Activated effector memory CD4-positive, alpha-beta T cell treated with Interleukin-2 at 50 U/mL for 16 hours (primary cell): ENCODE data around the gene ATXN7L1.

Experiments
- DNase-seq: peaks from one replicate; pipeline ENCODE4 v3.0.0-alpha.2; 2020

Gene ATXN7L1

DNA sequence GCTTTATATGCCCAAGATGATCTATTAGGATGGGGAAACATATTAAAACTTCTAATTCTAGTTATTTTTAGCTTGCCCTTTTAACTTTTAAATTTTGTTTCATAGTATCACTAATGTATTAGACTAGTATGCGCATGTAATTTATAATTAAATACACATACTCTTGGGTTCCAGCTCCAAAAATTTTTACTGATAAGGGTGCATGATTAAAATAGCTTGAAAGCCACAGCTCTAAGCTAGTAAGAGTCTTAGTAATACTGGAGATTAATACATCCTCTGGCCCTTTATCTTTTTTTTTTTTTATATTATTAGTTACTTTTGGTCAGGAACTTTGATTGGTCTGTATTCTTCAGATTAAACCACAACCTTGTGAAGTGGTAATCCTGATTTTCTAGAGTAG, 53.6 kb downstream of the ATXN7L1 start:
- DNase-seq: no peak

DNA sequence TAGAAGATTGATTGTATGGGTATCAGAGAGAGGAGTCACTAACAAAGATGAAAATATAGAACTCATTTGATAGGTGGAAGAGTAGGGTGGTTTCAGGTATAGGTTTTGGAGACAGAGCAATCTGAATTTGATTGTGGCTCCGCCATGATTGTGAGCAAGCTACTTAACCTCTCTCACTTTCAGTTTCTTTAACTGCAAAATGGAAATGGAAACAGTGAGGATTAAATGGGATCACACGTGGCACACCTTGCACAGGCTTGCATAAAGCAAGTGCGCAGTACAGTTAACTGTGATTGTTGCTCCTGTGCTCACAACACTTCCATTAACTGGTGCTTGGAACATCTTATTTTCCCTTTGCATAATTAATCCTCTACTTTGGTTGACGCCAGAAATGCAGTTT, 54.9 kb downstream of the ATXN7L1 start:
- DNase-seq: no peak

DNA sequence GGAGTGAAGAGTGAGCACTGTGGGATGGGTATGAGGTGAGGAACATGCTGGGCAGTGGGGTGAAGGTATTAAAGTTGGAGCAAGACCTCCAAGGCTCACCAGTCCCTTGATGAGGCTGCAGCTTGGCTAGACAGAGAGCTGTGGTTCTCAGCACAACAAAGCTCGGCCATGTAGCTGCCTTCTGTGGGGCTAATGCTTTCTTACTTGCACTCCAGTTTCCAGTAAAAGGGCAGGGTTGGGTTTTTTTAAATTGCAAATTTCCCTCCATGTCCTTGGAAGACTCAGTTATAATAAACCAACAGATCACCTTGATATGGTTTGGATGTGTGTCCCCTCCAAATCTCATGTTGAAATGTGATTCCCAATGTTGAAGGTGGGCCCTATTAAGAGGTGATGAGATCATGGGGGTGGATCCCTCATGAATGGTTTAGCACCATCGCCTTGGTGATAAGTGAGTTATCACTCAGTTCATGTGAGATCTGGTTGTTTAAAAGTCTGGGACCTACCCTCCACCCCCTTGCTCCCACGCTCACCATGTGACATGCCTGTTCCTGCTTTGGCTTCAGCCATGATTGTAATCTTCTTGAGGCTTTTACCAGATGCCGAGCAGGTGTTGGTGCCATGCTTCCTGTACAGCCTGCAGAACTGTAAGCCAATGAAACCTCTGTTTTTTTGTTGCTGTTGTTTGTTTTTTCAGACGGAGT, 55.9 kb downstream of the ATXN7L1 start:
- no peak for DNase-seq

DNA sequence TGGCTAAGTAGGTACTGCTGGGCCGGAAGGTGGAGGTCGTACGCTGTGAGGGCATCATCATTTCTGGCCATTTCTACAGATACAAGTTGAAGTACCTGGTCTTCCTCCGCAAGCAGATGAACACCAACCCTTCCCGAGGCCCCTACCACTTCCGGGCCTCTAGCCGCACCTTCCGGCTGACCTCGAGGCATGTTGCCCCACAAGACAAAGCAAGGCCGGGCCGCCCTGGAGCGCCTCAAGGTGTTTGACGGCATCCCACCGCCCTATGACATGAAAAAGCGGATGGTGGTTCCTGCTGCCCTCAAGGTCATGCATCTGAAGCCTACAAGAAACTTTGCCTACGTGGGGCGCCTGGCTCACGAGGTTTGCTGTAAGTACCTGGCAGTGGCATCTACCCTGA, 56.8 kb downstream of the ATXN7L1 start:
- no peak for DNase-seq

DNA sequence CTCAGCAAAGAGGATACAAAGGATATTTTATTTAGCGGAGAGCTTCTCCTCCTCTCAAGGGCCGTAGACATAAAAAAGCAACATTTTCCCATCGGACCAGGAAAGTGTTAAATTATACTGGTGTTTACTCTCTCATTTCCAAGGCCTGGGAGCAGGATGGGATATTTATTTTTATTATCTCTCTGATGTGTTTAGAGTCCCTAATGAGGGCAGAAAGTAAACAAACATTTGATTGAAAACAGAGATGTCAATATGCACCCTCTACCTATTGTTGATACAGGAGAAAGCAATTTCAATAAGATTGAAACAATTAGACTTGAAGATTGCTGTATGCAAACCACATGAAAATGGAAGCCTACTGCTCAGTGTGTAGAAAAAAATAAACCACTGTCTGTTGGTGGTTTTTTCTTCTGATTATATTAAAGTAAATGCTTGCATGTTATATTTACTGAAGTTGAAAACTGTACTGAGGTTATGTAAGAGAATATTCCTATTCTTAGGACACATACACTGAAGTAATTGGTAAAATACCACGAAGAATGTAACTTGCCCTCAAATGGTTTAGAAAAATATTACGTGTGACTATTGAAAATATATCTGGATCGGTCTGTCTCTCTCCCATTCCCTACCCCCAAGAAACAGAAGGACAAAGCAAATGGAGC, 59.3 kb downstream of the ATXN7L1 start:
- no peak for DNase-seq

DNA sequence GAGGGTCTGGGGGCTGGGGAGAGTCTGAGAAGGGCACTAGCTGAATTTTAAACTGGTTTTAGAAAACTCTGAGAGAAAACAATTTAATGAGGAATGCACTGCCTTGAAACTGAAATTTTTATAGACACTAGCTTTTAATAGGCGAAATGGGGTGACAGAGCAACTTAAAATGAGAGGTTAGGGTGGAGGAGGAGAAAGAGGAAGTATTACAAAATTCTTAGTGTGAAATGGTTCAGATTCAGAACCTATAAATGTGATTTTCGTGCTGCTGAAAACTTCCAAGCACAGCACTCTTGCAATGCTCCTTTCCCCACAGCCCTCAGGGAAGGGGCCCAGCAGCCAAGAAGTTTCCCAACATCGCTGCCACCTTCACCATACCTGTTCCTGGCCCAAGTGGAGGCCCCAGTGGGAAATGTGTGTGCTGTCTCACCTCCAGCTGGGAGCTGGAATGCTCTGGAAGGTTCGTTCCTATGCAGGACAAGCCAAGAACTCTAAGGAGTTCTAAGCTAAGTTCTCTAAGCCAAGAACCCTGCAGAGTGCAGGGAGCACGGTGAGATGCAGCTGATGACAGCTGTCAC, 60.0 kb downstream of the ATXN7L1 start:
- DNase-seq: no peak

DNA sequence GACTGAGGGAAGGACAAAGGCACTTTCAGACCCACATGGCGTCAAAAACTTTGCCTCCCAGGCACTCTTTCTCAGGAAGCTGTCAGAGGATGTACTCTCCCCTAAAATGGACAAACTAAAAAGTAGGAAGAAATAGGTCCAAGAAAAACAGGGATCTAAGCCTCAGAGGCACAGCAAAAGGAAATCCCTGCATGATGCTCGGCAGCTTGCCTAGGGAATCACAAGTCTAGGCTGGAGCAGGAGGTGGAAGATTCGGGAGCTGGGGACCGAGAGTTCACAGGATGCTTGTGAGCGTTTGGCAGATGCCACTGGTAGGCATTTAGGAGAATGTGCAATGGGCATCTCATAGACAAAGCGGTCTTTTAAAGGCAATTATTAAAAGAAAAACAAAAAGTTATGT, 60.8 kb downstream of the ATXN7L1 start:
- DNase-seq: no peak

DNA sequence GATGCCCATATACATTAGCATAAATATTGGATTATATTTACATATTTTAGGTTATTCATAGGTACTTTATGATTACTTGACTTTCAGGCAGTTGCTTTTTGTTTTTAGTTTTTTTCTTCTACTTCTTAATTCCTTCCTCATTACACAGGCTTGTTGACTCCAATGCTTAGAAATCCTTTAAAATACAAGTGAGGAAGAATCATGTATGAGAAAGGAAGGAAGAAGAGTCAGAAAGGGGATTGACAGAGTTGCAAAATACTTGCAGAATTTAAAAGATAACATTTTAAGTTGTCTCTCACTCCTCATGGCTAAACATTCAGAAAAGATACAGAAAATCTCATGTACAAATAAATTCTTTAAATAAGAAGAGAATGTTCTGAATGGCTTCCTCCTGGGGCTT, 61.9 kb downstream of the ATXN7L1 start:
- DNase-seq: no peak

DNA sequence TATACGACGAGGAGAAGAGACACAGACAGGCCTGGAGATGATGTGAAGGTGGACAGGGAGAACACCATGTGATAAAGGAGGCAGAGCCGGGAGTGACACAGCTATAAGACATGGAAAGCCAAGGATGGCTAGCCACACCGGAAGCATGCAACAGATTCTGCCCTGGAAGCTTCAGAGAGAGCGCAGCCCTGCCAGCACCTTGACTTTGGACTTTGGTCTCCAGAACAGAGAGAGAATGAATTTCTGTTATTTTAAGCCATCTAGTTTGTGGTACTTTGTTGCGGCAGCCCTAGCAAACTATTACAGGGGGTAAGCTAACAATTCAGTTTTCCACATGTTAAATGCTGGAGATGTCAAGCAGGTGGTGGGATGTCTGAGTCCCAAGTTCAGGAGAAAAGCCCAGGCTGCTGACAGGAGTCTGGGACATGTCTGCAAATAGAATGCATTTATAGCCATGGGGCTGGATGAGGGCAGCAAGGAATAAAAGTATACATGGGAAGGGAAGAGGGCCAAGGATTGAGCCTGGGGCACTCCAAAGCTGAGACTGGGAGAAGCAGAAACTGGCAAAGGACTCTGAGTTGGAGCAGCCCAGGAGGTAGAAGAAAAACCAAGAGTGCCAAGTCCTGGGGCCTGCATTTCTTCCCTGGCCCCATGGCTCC, 65.1 kb downstream of the ATXN7L1 start:
- DNase-seq: no peak

DNA sequence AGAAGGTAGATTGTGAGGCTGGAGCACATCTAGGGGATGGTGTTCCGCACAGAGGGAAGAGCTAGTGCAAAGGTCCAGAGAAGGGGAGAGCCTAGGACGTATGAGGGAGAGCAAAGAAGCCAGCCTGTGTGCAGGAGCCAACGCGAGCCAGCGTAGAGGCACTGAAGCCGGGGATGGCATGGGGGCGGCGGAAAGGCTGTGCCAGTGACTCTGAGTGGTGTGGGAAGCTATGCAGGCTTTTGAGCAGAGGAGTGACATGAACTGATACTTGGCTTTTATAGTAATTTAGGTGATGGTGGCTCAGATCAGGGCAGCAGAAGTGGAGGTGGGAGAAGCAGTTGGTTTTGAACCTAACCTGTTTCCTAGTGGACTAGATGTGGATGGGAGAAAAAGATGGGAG, 65.8 kb downstream of the ATXN7L1 start:
- DNase-seq: no peak

DNA sequence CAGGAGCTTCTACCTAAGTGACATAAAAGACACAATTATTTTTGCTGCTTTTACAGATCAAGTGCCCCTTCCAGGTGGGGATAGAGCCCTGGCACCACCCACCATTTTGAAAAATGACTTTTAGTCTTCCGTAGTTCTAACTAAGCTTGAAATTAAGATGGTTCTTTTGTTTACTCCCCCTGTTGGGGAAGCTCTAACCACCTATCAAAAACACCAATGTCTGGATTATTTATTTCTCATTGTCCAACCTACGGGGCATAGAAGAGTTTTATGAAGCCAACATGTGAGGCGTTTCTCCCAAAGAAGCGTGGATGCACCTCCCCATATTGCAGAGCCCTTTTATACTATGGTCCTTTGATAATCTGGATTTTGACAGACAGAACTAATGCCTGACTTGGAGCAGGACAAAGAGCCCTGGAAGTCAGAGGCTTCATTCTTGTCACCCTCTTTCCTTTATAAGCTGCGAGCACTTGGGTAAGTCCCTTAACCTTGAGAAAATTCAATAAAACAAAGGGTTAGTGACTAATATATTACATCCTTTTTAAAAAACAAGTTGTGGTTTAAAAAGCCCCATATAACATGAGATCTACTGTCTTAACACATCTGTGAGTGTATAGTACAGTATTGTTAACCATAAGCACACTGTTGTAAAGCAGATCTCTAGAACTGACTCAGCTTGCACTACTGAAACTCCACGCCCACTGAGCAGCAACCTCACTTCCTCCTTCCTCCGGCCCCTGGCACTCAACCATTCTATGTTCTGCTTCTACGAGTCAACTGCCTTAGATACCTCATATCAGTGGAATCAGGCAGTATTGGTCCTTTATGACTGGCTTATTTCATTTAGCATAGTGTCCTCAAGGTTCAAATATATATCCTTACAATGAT, 67.5 kb downstream of the ATXN7L1 start:
- peak; percentile 61 for DNase-seq

DNA sequence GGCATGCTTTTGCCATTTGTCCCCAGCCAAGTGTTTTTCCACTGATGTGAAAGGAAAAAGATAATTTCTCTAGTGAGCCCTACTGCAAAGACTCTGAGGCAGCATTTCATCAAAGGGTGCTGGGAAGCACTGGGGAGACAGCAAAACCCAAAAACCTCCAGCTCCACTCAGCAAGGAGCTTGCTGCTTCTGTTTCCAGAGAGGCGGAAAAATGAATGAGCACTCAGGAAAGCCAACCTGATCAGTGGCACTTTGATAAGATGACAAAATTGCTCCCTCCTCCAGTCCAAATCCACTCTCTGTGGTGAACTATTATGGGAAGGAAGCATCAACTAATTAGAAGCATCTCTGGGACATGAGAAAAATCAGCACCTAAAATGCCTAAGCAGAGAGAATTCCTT, 68.2 kb downstream of the ATXN7L1 start:
- DNase-seq: no peak

DNA sequence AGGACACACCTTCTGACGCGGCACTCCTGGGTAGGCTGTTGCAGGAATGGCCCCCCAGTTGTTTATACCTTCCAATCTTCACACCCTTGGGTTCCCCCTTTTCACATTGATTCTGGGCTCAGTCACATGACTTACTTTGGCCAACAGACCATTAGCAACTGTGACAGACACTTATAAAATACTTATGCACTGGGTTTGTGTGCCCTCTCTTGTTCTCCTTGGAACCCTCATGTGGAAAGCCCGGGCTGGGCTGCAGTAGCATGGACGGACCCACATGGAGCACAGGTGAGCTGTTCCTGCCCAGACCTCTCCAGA, 69.0 kb downstream of the ATXN7L1 start:
- no peak for DNase-seq

DNA sequence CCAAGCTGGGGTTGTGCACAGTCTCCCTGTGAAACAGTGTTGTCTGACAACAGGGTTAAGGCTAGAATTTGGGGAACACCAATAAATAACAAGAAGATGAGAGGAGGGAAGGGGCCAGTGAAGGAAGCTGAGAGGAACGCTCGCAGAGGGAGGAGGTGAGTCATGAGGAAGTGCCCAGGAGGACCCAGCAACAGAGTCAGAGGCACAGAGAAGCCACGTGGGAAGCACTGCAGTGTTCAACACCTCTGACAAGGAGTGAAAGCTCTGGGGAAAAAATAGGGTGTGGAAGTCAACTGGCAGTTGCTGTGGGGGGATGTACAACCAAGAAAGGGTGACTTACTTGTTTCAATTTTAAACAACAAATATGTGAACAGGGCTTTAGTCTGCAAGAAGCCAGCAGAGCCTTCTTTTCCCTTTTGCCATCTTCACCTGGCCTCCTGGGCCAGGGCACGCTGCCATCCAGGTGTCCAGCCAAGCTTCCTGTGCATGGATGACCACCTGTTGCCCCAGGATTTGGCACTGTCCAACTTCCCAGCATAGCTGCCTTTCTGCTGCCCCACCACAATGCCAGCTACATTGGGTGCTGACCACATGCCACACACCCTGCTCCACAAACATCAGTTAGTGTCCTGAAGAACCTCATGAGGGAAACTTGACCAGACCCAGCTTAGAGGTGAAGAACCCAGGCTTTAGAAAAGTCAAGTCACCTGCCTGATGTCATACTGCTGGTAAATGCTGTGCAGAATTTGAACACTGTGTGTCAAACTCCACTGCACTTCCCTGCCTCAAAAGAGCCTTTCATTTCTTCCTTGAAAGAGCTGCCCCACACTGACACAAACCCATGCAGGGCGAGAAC, 69.6 kb downstream of the ATXN7L1 start:
- DNase-seq: peak; percentile 35

DNA sequence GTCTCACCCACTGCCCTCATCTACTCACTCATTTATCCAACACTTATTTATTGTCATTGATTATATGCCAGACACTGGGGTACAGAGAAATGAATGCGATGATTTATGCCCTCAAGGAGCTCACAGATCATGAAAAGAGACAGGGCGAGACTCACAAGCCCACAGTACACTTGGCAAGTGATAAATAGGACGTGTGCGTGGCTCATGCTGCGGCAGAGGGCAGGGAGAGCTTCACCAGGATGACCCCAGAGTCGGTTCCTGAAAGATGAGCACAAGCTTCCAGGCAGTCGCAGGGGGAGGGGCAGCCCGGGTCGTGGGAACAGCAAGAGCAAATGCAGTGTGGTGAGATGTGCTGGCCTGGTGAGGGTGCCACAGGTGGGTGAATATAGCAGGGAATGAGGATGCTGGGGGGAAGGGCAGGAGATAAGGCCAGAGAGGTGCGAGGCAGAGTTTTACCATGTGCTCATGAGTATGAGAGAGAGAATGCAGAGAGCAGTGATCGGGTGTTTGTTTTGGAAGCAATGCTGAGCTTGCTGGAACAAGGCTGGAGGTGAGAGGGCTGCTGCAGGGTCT, 70.9 kb downstream of the ATXN7L1 start:
- DNase-seq: no peak

DNA sequence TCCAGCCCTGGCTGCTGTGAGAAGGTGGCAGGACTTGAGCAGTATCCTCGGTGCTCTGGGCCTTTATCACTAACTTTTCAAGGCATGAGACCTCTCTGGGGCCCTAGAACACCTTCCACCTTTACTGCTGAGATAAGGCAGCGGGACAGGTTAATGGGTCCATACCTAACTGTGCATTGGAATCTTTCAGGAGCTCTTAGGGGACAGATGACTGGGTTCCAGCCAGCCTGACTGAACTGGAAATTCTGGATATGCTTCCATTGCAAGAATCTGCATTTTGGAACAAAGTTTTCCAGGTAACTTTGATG, 73.0 kb downstream of the ATXN7L1 start:
- no peak for DNase-seq

DNA sequence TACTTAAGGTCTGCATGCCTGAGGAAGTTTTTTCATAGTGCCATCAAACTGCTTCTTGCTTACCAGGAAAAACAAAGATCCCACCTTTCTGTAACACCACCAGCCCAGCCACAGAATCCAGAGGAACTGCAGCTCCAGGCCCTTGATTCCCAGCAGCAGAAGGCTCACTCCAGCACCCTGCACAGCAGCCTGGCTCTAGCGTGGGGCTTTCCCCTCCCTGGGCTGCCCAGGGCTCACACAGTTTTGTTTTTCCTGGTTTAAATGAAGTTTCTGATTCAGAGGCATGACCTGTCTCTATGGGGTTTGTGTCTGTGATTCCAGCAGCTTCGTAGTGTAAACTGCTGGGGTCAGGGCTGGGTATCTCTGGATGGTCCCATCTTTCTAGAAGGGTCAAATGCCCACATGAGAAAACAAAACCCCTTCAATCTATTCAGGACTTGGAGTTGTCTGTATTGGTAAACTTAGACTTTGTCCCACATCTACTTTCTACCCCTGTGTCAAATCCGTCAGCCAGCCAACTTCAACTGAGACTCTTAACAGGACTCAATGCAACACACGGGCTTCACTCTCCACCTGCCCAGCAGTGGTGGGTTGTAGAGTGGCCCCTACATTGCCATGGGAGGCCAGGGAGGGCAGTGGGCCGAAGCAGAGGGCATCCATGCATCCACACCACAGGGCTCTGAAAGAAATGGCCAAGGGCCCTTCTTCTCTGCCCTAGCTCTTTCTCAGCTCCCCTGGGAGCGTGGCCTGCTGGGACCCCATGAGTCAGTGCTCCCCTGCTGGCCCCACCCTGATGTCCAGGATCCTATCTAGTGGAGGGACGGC, 73.6 kb downstream of the ATXN7L1 start:
- no peak for DNase-seq

DNA sequence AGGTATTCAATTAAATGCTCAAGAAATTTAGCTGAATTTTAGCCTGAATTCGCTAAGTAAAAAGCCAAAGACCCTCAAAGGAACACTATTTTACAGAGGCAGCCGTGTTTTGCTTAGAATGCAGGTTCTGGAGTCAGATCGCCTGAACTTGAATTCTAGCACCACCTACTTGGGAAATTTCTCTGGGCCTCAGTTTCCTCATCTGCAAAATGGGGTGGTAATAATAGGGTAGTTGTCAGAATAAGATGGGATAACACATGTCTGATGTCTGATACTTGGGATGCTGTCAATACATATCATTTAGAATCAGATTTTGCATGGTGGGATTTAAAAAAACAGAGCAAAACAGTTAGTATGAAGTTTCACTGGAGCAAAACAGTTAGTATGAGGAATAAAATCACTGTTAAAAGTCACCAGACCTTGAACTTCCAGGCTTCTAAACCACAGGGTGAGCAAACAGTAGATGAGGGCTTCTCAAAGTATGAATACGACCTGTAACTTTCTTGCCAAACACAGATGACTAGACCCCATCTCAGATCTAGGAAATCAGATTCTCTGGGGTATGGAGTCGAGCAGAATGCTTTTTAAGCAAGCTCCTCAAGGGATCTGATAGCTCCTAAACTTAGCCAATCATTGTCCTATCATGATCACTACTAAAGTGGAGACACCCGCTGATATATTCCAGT, 75.4 kb downstream of the ATXN7L1 start:
- no peak for DNase-seq

DNA sequence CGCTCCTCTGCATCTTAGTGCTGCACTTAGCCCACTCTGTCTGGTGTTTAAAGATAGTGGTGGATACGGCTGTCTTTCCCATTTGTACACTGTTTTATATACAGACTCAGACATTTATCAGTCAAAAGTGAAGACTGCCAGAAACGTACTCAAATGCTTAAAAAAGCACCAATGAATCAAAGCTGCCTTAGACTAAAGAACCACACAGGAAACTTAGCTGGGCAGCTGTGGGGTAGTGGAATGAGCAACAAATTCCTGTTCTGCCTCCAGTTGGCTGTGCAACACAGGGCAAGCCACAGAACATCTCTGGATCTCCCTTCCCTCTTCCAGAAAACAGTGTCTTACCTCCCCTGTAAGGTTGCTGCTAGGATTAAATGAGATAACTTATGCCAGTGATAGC, 76.0 kb downstream of the ATXN7L1 start:
- DNase-seq: no peak

DNA sequence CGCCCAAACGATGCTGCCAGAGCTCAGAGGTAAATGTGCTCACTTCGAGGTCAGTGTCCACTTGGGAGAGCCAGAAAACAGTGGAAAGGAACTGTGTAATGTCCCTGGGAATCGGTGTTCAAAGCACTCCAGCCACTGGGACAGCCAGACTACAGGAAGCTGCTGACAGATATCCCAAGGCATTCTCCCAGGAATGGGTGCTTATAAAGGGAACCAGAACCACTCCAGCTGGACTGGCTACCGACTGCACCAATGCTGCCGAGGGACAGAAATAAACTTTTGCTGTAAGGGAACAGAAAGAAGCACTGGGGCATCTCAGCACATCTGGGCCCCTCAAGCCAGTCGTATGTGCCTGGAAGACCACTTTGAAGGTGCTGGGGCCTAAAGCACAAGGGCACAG, 76.7 kb downstream of the ATXN7L1 start:
- DNase-seq: no peak

DNA sequence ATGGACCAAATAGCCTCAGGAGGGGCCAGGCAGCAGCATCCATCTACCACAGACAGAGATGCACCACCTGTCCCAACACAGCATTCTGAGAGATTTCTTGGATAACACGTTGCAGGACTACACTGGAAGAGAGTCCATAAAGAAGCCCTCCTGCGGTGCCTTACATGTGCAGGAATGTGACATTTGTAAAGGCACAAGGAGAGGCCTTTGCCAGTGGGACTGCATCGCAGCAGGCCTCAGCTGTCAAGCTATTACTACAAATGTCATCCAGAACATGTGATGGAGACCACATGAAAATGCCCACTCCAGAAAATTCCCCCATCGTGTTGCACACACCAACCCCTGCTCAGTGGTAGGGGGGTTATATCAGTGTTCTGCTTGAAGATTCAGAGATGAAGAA, 77.4 kb downstream of the ATXN7L1 start:
- DNase-seq: no peak
